ENCODE measurements around the gene RFC2.

The RFC2 gene

DNA sequence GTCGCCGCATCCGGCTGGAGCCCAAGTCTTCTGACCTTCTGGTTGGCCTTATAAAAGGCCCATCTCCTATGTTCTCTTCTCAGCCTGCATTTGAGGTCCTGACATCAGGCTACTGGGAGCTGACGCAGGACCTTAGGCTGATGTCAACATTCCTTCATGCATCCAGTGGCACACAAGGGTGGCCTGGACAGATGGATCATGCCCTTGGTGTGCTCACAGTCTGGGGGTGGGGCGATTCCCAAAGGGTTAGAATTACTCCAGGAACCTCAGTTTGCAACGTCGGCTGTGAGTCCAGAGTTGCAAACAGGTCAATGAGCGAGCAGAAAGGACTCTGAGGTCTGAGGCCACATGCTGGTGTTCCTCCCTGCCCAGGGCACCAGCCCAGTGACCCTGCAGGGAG lies 26.8 kb upstream of the RFC2 start:
- Histone ChIP-seq H3K9ac (ENCODE audit: low read depth, low read length) (no peak overlapping the region), H3K27me3 (ENCODE audit: control insufficient read depth, insufficient read depth, low read length) (no peaks in the 10 kb centered on the region), H3K4me3 (ENCODE audit: low read depth, low read length) (no peak overlapping the region), H3K27ac (ENCODE audit: low read depth, low read length) (no peak overlapping the region), H3K4me1 (ENCODE audit: control insufficient read depth, insufficient read depth, low read length) (peaks cover 15% of the 10 kb centered on the region; the same call in 1 of the 2 replicates), H3K36me3 (ENCODE audit: control insufficient read depth, insufficient read depth, low read length) (no peaks in the 10 kb centered on the region), H3K9me3 (ENCODE audit: control insufficient read depth, insufficient read depth, low read length) (no peaks in the 10 kb centered on the region)

- peaks cover 15% of the 10 kb centered on the region for H3K4me1 ChIP-seq (ENCODE audit: control insufficient read depth, insufficient read depth, low read length)
- no peak overlapping the region for H3K27ac ChIP-seq (ENCODE audit: low read depth, low read length)
- H3K4me3 ChIP-seq (ENCODE audit: low read depth, low read length) = no peak overlapping the region
These were observed 23.4 kb upstream of the RFC2 start for GRCh38 chr7:74277636-74278035.

GRCh38 chr7:74275401-74275881 lies 21.2 kb upstream of the RFC2 start:
- no peak overlapping the region for H3K4me3 ChIP-seq (ENCODE audit: low read depth, low read length)
- H3K27ac ChIP-seq (ENCODE audit: low read depth, low read length) = no peak overlapping the region
- no peaks in the 10 kb centered on the region for H3K9me3 ChIP-seq (ENCODE audit: control insufficient read depth, insufficient read depth, low read length)
- H3K36me3 ChIP-seq (ENCODE audit: control insufficient read depth, insufficient read depth, low read length) = no peaks in the 10 kb centered on the region
- peaks cover 21% of the 10 kb centered on the region for H3K4me1 ChIP-seq (ENCODE audit: control insufficient read depth, insufficient read depth, low read length)
- H3K27me3 ChIP-seq (ENCODE audit: control insufficient read depth, insufficient read depth, low read length) = no peaks in the 10 kb centered on the region
- H3K9ac ChIP-seq (ENCODE audit: low read depth, low read length) = no peak overlapping the region

More at GRCh38 chr7:74277636-74278035, 23.4 kb upstream of the RFC2 start:
- H3K36me3 ChIP-seq (ENCODE audit: control insufficient read depth, insufficient read depth, low read length) = no peaks in the 10 kb centered on the region
- no peaks in the 10 kb centered on the region for H3K9me3 ChIP-seq (ENCODE audit: control insufficient read depth, insufficient read depth, low read length)
- no peak overlapping the region for H3K9ac ChIP-seq (ENCODE audit: low read depth, low read length)
- no peaks in the 10 kb centered on the region for H3K27me3 ChIP-seq (ENCODE audit: control insufficient read depth, insufficient read depth, low read length)

DNA sequence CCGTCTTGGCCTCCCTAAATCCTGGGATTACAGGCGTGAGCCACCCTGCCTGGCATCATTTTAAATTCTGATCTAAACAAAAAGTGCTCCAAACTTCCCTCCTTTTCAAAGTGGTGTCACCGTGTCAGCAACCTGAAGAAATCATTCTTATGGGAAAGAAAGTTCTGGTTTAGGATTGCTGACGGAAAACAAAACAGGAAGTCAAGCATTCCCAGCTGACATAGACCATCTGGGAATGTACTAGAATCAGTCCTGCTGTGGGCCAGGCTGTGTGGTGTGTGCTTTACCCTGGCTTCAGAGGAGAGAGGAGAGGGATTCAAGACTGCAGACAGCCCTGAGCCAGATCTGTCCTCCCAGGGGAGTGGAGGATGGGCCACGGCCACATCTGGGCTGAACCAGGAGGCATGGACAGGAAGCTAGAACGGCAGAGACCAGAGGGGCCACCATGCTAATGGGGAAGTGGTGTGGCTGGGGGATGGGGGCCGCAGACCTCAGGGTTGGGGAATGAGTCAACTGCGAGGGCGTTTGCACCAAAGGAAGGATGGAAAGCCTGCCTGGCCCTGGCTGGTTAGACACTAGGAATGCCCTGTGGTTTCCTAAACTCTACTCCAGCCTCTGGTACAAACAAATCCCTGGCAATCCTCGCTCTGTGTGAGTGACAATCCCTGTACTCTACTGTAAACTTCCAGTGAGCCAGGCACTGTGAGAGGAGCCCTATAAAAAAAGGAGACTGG lies 18.3 kb upstream of the RFC2 start:
- H3K4me1 ChIP-seq (ENCODE audit: control insufficient read depth, insufficient read depth, low read length) = peaks cover 11% of the 10 kb centered on the region
- H3K27ac ChIP-seq (ENCODE audit: low read depth, low read length) = peak overlapping the region; percentile 88
- no peaks in the 10 kb centered on the region for H3K36me3 ChIP-seq (ENCODE audit: control insufficient read depth, insufficient read depth, low read length)
- H3K27me3 ChIP-seq (ENCODE audit: control insufficient read depth, insufficient read depth, low read length) = no peaks in the 10 kb centered on the region
- no peak overlapping the region for H3K4me3 ChIP-seq (ENCODE audit: low read depth, low read length)
- peak overlapping the region; percentile 2; the same call in 1 of the 2 replicates for H3K9ac ChIP-seq (ENCODE audit: low read depth, low read length)
- H3K9me3 ChIP-seq (ENCODE audit: control insufficient read depth, insufficient read depth, low read length) = no peaks in the 10 kb centered on the region

GRCh38 chr7:74271742-74272141 lies 17.5 kb upstream of the RFC2 start:
- H3K4me1 ChIP-seq (ENCODE audit: control insufficient read depth, insufficient read depth, low read length) = peaks cover 11% of the 10 kb centered on the region
- no peaks in the 10 kb centered on the region for H3K9me3 ChIP-seq (ENCODE audit: control insufficient read depth, insufficient read depth, low read length)
- no peak overlapping the region for H3K4me3 ChIP-seq (ENCODE audit: low read depth, low read length)
- H3K27ac ChIP-seq (ENCODE audit: low read depth, low read length) = peak overlapping the region; percentile 88
- no peaks in the 10 kb centered on the region for H3K36me3 ChIP-seq (ENCODE audit: control insufficient read depth, insufficient read depth, low read length)
- no peaks in the 10 kb centered on the region for H3K27me3 ChIP-seq (ENCODE audit: control insufficient read depth, insufficient read depth, low read length)
- no peak overlapping the region for H3K9ac ChIP-seq (ENCODE audit: low read depth, low read length)

GRCh38 chr7:74269757-74270277 lies 15.6 kb upstream of the RFC2 start:
- peak overlapping the region; percentile 1 for H3K27ac ChIP-seq (ENCODE audit: low read depth, low read length)
- H3K4me3 ChIP-seq (ENCODE audit: low read depth, low read length) = peak overlapping the region; percentile 56
- no peaks in the 10 kb centered on the region for H3K36me3 ChIP-seq (ENCODE audit: control insufficient read depth, insufficient read depth, low read length)
- H3K9me3 ChIP-seq (ENCODE audit: control insufficient read depth, insufficient read depth, low read length) = no peaks in the 10 kb centered on the region
- H3K27me3 ChIP-seq (ENCODE audit: control insufficient read depth, insufficient read depth, low read length) = no peaks in the 10 kb centered on the region
- peaks cover 8% of the 10 kb centered on the region for H3K4me1 ChIP-seq (ENCODE audit: control insufficient read depth, insufficient read depth, low read length)
- H3K9ac ChIP-seq (ENCODE audit: low read depth, low read length) = no peak overlapping the region

DNA sequence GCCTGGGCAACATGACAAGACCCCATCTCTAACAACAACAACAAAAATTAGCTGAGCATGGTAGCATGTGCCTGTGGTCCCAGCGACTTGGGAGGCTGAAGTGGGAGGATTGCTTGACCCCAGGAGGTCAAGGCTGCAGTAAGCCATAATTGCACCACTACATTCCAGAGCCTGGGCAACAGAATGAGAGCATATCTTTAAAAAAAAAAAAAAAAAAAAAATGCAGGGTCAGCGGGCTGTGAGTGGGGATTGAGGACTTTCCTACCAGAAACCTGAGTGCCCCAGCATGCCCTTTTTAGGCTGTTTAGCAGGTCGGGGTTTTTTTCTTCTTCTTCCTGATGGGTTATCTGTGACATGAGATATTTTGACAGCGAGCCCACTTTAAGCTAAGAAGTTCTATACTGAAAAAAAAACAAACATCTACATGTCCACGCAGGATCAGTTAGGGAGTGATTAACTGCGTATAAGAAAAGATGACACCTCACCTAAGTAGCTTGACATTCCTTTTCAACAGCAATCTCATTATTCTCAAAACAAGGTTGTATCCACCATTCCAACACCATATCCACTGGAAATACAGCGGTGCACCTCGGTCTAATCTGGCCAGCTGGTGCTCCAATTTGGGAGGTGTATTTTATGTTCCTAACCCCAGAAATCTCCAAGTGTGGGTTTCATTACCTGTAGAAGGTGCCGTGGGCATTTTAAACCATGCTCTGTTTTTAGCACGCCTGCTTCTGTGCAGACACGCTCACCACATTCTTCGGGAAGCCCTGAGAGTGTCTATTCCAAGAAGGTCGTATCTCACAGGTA lies 13.8 kb upstream of the RFC2 start:
- peak overlapping the region; percentile 27 for H3K27ac ChIP-seq (ENCODE audit: low read depth, low read length)

DNA sequence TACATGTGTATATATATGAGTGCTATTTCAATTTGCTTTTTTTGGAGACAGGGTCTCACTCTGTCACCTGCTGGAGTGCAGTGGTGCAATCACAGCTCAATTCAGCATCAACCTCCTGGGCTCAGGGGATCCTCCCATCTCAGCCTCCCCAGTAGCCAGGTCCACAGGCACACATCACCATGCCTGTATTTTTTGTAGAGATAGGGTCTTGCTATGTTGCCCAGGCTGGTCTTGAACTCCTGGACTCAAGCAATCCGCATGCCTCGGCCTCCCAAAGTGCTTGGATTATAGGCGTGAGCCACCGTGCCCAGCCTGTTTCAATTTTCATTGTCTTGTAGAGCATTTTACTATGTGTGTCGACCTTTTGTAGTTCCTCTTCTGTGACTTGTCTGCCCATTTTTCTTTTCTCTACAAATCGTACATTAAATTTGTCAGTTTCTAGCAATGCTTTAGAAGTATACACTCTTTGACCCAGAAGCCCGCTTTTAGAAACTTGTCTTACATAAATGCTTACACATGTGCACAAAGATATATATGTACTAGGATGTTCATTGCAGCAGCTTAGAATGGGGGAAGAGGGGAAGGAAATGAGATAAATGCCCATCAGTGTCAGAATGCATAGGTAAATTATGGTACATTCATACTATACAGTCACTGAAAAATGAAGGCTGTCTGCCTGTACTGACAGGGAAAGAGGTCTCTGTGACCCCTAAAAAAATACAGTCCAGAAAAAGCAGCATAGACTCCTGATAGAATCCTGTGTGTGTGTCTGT lies 12.2 kb upstream of the RFC2 start:
- Histone ChIP-seq H3K27ac (ENCODE audit: low read depth, low read length) (no peak overlapping the region), H3K9ac (ENCODE audit: low read depth, low read length) (no peak overlapping the region), H3K4me1 (ENCODE audit: control insufficient read depth, insufficient read depth, low read length) (no peaks in the 10 kb centered on the region), H3K27me3 (ENCODE audit: control insufficient read depth, insufficient read depth, low read length) (no peaks in the 10 kb centered on the region), H3K36me3 (ENCODE audit: control insufficient read depth, insufficient read depth, low read length) (no peaks in the 10 kb centered on the region), H3K4me3 (ENCODE audit: low read depth, low read length) (no peak overlapping the region), H3K9me3 (ENCODE audit: control insufficient read depth, insufficient read depth, low read length) (no peaks in the 10 kb centered on the region)

More for the DNA sequence above, 13.8 kb upstream of the RFC2 start:
- Histone ChIP-seq H3K9ac (ENCODE audit: low read depth, low read length) (no peak overlapping the region), H3K36me3 (ENCODE audit: control insufficient read depth, insufficient read depth, low read length) (no peaks in the 10 kb centered on the region), H3K9me3 (ENCODE audit: control insufficient read depth, insufficient read depth, low read length) (no peaks in the 10 kb centered on the region), H3K4me3 (ENCODE audit: low read depth, low read length) (no peak overlapping the region), H3K4me1 (ENCODE audit: control insufficient read depth, insufficient read depth, low read length) (peaks cover 8% of the 10 kb centered on the region), H3K27me3 (ENCODE audit: control insufficient read depth, insufficient read depth, low read length) (no peaks in the 10 kb centered on the region)

GRCh38 chr7:74263399-74264120 lies 9.4 kb upstream of the RFC2 start:
- H3K4me3 ChIP-seq (ENCODE audit: low read depth, low read length) = no peak overlapping the region
- no peak overlapping the region for H3K9ac ChIP-seq (ENCODE audit: low read depth, low read length)
- H3K27ac ChIP-seq (ENCODE audit: low read depth, low read length) = no peak overlapping the region

More at GRCh38 chr7:74263399-74264120, 9.4 kb upstream of the RFC2 start:
- Histone ChIP-seq H3K4me1 (ENCODE audit: control insufficient read depth, insufficient read depth, low read length) (no peaks in the 10 kb centered on the region), H3K27me3 (ENCODE audit: control insufficient read depth, insufficient read depth, low read length) (no peaks in the 10 kb centered on the region), H3K9me3 (ENCODE audit: control insufficient read depth, insufficient read depth, low read length) (no peaks in the 10 kb centered on the region), H3K36me3 (ENCODE audit: control insufficient read depth, insufficient read depth, low read length) (no peaks in the 10 kb centered on the region)

All from HUES48 (cell line).